Right lung (tissue), 5 donors: ENCODE measurements around the gene NIT1. TPM values are rescaled to one million over a fixed set of nuclear protein-coding genes. Genes with fewer than 3 reads are reported as not detected.

Source experiments
- DNase-seq, 2 donors: peaks; one replicate each; pipeline ENCODE4 v3.0.0-alpha.2; 2013
- polyA plus RNA-seq, 5 donors: library from polyadenylated mRNA; unstranded; fragments of 120-200 nt; gene quantifications; one replicate each; pipeline versions ENCODE4 v1.2.1 to v1.2.3, GENCODE V29; 2013; ENCODE audit warnings: inconsistent platforms in 1 of 5, low replicate concordance in 1 of 5; ENCODE audit not compliant: insufficient read length in 5 of 5, insufficient read depth in 1 of 5

The NIT1 gene
- polyA plus RNA-seq, 5 donors, result 40.9 to 46.1 (median 42.5) TPM

- no peak for DNase-seq
Observed at GRCh38 chr1:161140755-161141400, 23.0 kb downstream of the NIT1 start.

GRCh38 chr1:161145832-161146231 is 27.9 kb downstream of the NIT1 start:
- DNase-seq, result no peak

- DNase-seq, result no peak
Observed at GRCh38 chr1:161153176-161153575, 35.3 kb downstream of the NIT1 start.

GRCh38 chr1:161153682-161154337 is 35.9 kb downstream of the NIT1 start, which contains the start of gene UFC1:
TSS of gene UFC1 (plus strand) at chr1:161153978. CDS start at chr1:161153998, 20 bp downstream.
- peak; percentile 89 for DNase-seq

DNA sequence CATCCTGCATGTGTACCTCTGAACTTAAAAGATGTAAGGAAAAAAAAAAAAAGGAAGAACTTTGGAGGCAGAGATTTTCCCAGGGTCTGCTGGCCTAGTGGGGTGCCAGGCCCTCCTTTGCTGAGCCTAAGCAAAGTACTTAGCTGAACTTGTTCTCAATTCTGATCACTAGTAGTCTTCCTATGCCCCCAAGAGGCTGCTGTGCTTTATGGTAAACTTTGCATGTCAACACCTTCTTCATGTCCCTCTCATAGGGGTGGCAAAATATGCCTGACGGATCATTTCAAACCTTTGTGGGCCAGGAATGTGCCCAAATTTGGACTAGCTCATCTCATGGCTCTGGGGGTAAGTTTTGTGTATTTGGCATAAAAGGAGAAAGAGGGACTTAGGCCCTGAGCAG is 40.0 kb downstream of the NIT1 start:
- no peak for DNase-seq

DNA sequence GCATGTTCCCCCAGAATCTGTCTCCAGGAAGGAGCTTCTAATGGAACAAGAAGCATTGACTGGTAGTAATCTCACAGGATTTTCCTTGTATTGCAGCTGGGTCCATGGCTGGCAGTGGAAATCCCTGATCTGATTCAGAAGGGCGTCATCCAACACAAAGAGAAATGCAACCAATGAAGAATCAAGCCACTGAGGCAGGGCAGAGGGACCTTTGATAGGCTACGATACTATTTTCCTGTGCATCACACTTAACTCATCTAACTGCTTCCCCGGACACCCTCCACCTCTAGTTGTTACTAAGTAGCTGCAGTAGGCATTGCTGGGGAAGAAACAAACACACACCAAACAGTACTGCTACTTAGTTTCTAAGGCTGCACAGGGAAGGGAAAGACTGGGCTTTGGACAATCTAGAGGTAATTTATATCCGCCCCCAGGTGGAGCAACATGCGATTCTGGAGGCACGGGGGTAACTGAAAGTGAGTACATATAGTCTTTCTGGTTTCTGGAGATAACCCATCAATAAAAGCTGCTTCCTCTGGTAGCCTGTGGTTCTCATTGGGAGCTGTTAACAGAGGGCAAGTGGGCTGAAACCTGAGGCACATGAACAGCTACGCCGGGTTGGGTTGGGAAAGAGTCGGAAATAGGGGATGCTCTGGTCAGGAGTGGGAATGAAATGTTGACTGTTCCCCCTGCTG is 40.6 kb downstream of the NIT1 start:
- DNase-seq, result no peak

- peak; percentile 90 to 92 for DNase-seq
Observed at GRCh38 chr1:161159087-161159912, 41.4 kb downstream of the NIT1 start, which contains the start of gene USP21. TSS of gene USP21 (plus strand) at chr1:161159500. CDS start at chr1:161160641, 1,141 bp downstream.

DNA sequence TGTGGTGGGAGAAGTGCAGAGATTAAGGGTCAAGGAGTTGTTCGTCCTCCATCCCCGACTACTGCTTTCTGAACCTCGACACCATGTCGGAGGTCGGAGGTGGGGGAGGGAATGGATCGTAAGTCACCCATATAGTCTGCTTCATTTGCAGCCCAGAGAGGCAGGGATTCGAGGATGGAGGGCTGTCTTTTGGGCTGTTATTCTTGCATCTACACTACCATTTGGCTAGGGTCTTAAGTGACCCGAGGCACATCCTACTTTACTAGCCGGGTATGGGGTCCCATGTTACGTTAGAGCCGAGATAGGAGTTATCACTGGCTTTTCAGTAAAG is 42.0 kb downstream of the NIT1 start:
- no peak for DNase-seq

GRCh38 chr1:161160671-161161145 is 42.8 kb downstream of the NIT1 start:
- DNase-seq, result no peak

- DNase-seq, result no peak
Observed at GRCh38 chr1:161161652-161162051, 43.7 kb downstream of the NIT1 start.

DNA sequence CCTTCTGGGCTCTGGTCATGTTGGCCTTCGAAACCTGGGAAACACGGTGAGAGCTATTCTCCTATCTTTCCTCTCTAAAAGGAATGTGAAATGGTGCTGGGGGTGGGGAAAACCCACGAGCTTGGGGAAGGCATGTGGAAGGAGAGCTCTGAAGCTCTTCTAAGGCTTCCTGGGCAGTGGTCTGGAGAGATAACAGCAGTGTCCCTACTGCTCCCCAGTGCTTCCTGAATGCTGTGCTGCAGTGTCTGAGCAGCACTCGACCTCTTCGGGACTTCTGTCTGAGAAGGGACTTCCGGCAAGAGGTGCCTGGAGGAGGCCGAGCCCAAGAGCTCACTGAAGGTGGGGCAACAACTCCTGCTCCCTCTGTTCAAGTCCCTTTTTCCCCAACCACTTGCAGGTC is 44.1 kb downstream of the NIT1 start:
- no peak for DNase-seq

GRCh38 chr1:161162806-161163205 is 44.9 kb downstream of the NIT1 start:
- DNase-seq, result no peak

DNA sequence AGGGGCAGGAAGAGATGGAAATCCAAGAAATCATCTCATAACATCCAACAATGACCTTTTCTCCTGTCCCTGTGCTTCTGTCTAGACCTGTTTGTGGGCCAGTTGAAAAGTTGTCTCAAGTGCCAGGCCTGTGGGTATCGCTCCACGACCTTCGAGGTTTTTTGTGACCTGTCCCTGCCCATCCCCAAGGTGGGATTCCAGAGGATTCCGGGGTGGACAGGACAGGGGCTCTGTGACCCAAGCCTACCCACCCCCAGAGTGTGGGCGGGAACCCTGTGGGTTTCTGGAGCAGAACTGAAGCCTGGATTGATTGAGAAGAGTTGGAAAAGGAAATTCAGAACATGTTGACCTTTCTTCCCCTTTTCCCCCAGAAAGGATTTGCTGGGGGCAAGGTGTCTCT is 45.9 kb downstream of the NIT1 start:
- DNase-seq, result no peak

- no peak for DNase-seq
Observed at GRCh38 chr1:161164901-161165610, 47.2 kb downstream of the NIT1 start.

- peak; percentile 96 to 97 for DNase-seq
Observed at GRCh38 chr1:161165742-161166668, 48.1 kb downstream of the NIT1 start, which contains the start of gene PPOX. TSS of gene PPOX (plus strand) at chr1:161166426. CDS start at chr1:161166848, 422 bp downstream.

DNA sequence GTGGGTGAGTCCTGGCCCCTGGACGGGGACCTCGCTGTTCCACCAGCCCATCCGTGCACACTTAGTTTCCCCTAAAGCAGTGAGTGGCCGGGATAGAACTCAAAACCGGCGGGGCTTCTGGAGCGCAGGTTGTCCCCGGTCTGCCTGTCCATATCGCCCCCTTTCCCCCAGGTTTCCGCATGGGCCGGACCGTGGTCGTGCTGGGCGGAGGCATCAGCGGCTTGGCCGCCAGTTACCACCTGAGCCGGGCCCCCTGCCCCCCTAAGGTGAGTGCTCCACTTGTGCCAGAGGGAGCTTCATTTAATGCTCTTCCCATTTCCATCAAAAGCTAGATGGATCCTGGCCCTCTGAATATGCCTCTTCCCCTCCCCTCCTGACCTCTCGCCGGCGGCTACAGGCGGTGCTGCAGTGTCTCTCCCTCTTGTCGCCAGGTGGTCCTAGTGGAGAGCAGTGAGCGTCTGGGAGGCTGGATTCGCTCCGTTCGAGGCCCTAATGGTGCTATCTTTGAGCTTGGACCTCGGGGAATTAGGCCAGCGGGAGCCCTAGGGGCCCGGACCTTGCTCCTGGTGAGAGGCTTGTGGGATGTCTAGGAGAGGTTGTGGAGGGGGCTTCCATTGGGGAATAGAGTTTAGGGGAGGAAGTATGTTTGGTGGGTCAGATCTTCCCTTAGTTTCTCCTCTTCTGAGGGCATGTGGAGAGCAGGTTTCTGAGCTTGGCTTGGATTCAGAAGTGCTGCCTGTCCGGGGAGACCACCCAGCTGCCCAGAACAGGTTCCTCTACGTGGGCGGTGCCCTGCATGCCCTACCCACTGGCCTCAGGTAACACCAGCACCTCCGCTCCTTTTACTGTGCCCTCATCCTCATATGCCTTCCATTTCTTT is 49.0 kb downstream of the NIT1 start:
- DNase-seq, result no peak

- no peak for DNase-seq
Observed at GRCh38 chr1:161168906-161169305, 51.0 kb downstream of the NIT1 start.
